Measurements from ENCODE around the gene USP33.
"Not testable (repeated sequence)": the region's sequence is repeated elsewhere in the genome, so short reads cannot be mapped to it uniquely, and the experiment has no call there.

USP33 gene

GRCh38 chr1:77673716-77674355 is 85.8 kb downstream of the USP33 start:
- DNase-seq (ENCODE audit: extremely low read depth in 1 of 2, low read depth in 1 of 2), result no peak

DNA sequence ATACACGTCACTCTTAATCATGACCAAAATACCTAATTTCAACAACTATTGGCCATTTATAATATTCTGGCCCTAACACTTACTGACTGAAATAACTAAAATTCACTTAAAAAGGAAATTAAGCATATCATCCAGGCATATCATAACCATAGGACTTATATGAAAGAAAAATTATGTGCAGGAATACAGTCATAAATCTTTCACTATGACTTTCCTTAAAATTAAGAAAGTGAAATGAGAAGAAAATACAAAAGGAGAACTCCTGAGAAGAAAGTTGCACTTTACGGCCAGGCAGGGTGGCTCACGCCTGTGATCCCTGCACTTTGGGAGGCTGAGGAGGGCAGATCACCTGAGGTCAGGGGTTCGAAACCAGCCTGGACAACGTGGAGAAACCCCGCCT is 86.6 kb downstream of the USP33 start:
- DNase-seq (ENCODE audit: extremely low read depth in 1 of 2, low read depth in 1 of 2), result no peak

GRCh38 chr1:77672374-77672773 is 87.3 kb downstream of the USP33 start:
- no peak for DNase-seq (ENCODE audit: extremely low read depth in 1 of 2, low read depth in 1 of 2)

GRCh38 chr1:77671836-77672235 is 87.8 kb downstream of the USP33 start:
- no peak for DNase-seq (ENCODE audit: extremely low read depth in 1 of 2, low read depth in 1 of 2)

DNA sequence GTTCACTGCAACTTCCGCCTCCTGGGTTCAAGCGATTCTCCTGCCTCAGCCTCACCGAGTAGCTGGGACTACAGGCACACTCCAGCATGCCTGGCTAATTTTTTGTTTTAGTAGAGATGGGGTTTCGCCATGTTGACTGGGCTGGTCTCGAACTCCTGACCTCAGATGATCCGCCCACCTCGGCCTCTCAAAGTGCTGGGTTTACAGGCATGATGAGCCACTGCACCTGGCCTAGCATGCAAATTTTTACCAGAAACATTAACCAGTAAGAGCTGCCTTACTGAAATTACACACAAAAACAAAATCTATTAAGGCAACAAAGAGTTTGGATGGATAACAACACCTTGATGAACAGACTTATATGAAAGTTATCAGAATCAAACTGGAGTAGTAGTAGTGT is 89.3 kb downstream of the USP33 start:
- no peak for DNase-seq (ENCODE audit: extremely low read depth in 1 of 2, low read depth in 1 of 2)

DNA sequence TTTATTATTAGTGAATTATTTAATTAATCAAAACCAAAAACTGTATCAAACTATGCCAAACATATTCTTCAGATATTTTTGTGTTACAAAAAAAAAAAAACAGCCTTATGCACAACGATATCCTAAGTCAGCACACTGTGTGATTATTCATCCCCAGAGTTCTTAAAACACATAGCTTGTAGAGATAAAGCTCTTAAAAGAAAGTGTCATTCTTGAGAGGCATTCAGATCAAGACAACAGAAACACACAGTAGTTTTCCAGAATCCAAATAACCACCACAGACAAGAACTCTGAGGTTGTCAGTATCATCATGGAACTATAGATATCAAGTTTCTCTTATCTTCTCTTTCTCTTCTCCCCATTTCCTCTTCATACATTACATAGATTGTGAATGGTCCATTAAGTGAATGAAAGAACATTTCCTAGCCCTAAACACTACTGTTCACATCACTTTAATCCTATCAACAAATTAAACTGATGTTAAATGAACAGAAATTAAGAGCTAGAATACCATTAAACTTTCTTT is 90.7 kb downstream of the USP33 start:
- no peak for DNase-seq (ENCODE audit: extremely low read depth in 1 of 2, low read depth in 1 of 2)

DNA sequence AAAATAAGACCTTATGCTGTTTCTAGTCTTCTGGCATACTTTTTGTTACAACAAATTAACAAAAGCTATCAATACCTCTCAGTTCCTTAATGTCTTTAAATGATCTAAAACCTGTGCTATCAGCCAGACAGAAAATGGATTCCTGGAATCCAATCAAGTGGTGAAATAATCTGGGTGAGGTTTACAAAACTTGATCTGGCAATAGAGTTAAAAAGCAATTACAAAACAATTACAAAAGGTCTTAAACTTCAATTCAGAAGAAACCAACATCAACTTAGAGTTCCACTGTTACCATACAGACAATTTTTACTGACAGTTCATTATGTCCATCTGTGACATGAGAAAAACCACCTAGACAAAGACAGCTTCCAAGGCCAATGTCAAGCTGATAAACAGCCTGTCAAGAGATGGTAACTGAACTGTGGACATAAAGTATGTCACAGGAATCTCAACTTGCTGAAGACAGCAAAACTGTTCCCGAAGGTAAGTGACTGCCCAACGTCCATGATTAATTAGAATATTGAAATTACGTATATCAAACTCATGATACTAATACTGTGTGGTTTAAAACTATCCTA is 94.6 kb downstream of the USP33 start:
- DNase-seq (ENCODE audit: extremely low read depth in 1 of 2, low read depth in 1 of 2), result no peak

DNA sequence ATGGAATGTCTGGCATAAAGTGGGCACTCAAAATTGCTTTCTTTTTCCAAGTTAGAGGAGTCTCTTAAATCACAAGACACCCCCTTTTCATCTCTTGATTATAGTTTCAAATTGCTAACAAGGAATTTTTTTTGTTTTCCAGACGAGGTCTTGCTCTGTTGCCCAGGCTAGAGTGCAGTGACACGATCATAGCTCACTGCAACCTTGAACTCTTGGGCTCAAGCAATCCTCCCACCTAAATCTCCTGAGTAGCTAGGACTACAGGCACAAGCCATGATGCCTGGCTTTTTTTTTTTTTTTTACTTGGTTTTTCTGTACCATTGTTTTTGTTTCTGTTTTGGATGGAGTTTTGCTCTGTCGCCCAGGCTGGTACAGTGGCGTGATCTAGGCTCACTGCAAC is 98.0 kb downstream of the USP33 start:
- no peak for DNase-seq (ENCODE audit: extremely low read depth in 1 of 2, low read depth in 1 of 2)

GRCh38 chr1:77659879-77660593 is 99.6 kb downstream of the USP33 start:
- no peak for DNase-seq (ENCODE audit: extremely low read depth in 1 of 2, low read depth in 1 of 2)

DNA sequence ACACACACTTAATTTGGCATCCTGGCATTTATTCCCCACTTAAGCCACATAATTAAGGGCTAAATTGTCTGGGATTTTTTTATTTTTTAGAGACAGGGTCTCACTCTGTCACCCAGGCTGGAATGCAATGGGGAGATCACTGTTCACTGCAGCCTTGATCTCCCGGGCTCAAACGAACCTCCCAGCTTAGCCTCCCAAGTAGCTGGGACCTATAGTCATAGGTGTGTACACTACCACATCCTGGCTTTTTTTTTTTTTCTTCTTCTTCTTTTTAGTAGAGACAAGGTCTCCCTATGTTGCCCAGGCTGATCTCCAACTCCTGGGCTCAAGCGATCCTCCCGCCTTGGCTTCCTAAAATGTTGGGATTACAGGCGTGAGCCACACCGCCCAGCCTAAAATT is 101.4 kb downstream of the USP33 start:
- DNase-seq (ENCODE audit: extremely low read depth in 1 of 2, low read depth in 1 of 2), result no peak

GRCh38 chr1:77655431-77655974 is 104.1 kb downstream of the USP33 start:
- no peak for DNase-seq (ENCODE audit: extremely low read depth in 1 of 2, low read depth in 1 of 2)

GRCh38 chr1:77652970-77653516 is 106.6 kb downstream of the USP33 start:
- DNase-seq (ENCODE audit: extremely low read depth in 1 of 2, low read depth in 1 of 2), result no peak

- no peak for DNase-seq (ENCODE audit: extremely low read depth in 1 of 2, low read depth in 1 of 2)
Observed at GRCh38 chr1:77652268-77652667, 107.4 kb downstream of the USP33 start.

DNA sequence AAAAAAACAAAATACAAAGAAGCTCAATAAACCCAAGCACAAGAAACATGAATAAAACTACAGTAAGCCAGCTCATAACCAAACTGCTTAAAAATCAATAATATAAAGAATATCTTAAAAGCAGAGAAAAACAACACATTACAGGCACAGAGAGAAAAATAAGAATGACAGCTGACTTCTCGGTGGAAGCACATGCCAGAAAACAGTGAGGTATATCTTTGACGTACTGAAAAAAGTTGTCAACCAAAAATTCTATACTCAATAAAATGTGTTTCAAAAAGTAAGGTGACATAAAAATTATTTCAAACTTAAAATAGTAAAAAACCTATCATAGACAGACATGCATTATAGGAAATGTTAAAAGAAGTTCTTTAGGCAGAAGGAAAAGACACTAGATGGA is 110.5 kb downstream of the USP33 start:
- no peak for DNase-seq (ENCODE audit: extremely low read depth in 1 of 2, low read depth in 1 of 2)

DNA sequence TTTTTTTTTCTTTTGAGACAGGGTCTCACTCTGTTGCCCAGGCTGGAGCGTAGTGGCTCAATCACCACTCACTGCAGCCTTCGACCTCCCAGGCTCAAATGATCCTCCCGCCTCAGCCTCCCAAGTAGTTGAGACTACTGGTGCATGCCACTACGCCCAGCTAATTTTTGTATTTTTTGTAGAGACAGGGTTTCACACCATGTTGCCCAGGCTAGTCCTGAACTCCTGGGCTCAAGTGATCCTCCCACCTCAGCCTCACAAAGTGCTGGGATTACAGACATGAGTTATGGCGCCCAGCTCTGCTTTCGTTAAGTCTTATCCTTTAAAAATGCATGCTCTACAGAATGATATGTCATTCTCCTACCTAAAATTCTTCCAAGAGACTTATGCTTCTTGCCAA is 113.4 kb downstream of the USP33 start:
- DNase-seq (ENCODE audit: extremely low read depth in 1 of 2, low read depth in 1 of 2), result not testable (repeated sequence)

Data from activated CD8-positive, alpha-beta memory T cell treated with anti-CD3 and anti-CD28 coated beads for 1 hour (primary cell).